Left renal cortex interstitium (tissue), 4 donors: Measurements from ENCODE around the gene ACOT8. TPM values are rescaled to one million over a fixed set of nuclear protein-coding genes. Genes with fewer than 3 reads are reported as not detected.
"Not testable (repeated sequence)": the region's sequence is repeated elsewhere in the genome, so short reads cannot be mapped to it uniquely, and the experiment has no call there.

Source experiments
- DNase-seq, 4 donors: peaks; one replicate each; pipeline ENCODE4 v3.0.0-alpha.2; 2013; ENCODE audit warnings: low read depth in 4 of 4, low spot score in 2 of 4, missing footprints in 1 of 4
- polyA plus RNA-seq, 4 donors: library from polyadenylated mRNA; unstranded; fragments of 120-200 nt; gene quantifications; one replicate each; pipeline ENCODE4 v1.2.1, GENCODE V29; 2013; ENCODE audit not compliant: insufficient read length in 4 of 4

The ACOT8 gene
- polyA plus RNA-seq, 4 donors = 20.9 to 32.3 (median 26.7) TPM

DNA sequence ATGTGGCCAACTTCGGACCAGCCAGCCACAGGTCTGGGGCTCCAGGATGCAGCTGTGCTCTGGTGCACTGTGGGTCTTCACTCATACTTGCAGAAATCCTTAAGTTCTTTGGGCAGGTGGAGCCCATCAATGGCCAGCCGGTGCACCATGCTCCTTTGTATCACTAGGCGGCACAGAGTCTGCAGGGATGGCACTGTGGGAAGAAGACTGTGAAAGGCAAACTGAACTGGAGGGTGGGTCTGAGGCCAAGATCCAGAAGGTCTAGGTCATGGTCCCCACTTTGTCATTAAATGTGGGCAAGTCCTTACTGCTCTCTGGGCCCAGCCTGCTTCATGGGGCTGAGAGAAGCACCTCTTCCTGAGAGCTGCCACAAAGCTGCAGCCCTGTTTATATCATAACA lies 31.5 kb upstream of the ACOT8 start:
- no peak for DNase-seq

DNA sequence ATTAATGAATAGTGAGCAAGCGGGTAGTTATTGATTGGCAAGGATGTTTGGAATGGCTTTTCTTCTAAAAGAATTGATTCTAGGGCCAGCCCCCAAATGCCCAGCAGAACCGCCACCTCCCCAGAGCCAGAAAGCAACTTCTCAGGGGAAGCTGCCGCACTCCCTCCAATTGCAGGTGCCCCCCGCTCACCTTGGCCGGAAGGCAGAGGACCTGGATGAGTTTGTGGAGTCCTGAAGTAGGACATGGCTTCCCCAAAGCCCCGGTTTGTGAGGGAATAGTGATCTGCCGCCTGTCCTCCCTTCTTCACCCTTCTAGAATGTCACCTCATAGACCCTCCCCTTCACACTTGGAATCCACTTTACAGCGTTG lies 30.1 kb upstream of the ACOT8 start, which contains the start of gene SPATA25:
TSS of gene SPATA25 (minus strand) at position 277 of the 370 bp plus-strand sequence. CDS start at position 245, 32 bp downstream.
- DNase-seq = no peak

- DNase-seq = no peak
These were observed 29.6 kb upstream of the ACOT8 start for GRCh38 chr20:45886590-45887345.

DNA sequence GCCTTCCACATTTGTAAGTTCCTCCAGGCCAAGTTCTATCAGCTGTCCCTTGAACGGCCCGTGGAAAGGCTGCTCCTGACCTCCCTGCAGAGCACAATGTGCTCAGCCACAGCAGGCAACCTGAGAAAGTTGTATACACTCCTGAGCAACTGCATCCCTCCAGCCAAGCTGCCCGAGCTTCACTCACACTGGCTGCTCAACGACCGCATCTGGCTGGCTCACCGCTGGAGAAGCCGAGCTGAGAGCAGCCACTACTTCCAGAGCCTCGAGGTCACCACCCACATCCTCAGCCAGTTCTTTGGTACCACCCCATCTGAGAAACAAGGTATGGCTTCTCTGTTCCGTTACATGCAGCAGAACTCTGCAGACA lies 25.9 kb upstream of the ACOT8 start:
- no peak for DNase-seq

DNA sequence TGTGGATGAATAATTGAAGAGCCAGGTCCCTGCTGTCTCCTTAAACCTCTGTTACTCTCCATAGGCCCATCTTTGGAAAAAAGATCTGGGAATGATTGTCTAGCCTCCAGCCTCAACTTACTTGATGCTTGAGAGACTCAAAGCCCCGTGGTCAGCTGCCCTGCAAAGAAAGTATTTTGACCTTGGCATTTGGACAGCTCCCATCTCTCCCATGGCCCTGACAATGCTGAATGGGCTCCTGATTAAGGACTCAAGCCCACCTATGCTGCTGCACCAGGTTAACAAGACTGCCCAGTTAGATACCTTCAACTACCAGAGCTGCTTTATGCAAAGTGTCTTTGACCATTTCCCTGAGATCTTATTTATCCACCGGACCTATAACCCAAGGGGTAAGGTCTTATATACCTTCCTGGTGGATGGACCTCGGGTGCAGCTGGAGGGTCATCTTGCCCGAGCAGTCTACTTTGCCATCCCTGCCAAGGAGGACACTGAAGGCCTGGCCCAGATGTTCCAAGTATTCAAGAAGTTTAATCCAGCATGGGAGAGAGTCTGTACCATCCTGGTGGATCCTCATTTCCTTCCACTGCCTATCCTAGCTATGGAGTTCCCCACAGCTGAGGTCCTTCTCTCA lies 25.4 kb upstream of the ACOT8 start:
- DNase-seq = no peak

- peak; percentile 97 to 100 (median 98) for DNase-seq
These were observed 24.0 kb upstream of the ACOT8 start, which contains the start of gene ZSWIM1 for GRCh38 chr20:45880988-45881788. Gene ZSWIM1 (plus strand): TSS chr20:45881227. CDS start chr20:45882593, 1,366 bp downstream.

GRCh38 chr20:45878076-45878761 lies 21.0 kb upstream of the ACOT8 start:
- no peak for DNase-seq

GRCh38 chr20:45874576-45874975 lies 17.4 kb upstream of the ACOT8 start:
- DNase-seq = no peak

DNA sequence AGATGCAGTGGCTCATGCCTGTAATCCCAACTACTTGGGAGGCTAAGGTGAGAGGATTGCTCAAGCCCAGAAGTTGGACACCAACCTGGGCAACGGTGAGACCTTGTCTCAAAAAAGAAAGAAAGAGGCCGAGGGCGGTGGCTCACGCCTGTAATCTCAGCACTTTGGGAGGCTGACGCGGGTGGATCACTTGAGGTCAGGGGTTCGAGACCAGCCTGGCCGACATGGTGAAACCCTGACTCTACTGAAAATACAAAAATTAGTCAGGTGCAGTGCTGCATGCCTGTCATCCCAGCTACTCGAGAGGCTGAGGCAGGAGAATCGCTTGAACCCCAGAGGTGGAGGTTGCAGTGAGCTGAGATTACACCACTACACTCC lies 16.9 kb upstream of the ACOT8 start:
- not testable (repeated sequence) for DNase-seq

DNA sequence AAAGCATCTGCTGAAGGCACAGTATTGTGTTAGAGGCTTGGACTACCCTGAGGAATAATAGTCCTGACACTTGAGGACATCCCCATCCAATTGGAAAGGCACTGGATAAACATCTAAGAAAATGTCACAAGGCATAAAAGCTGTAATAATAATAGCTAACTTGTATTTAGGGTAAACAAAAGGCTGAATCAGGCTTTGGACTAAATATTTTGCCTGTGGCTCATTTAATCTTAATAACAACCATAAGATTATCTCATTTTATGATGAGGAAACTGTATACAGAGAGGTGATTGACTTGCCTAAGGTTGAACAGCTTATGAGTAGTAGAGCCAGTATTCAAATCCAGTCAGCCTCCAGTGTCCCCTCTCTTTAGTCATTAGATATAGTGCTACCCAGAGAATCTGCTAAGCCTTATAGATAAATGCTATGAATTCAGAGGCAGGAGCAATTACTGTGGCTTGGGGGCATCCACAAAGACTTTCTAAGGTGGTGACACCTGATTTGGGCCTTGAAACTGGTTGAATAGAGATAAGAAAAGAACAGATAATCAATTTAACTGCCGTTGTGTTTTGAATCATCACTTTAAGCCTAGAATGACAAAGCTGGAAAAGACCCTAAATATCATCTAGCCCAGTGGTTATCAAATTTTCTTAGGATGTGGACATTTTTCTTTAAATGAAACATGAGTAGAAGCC lies 16.4 kb upstream of the ACOT8 start:
- DNase-seq = no peak

DNA sequence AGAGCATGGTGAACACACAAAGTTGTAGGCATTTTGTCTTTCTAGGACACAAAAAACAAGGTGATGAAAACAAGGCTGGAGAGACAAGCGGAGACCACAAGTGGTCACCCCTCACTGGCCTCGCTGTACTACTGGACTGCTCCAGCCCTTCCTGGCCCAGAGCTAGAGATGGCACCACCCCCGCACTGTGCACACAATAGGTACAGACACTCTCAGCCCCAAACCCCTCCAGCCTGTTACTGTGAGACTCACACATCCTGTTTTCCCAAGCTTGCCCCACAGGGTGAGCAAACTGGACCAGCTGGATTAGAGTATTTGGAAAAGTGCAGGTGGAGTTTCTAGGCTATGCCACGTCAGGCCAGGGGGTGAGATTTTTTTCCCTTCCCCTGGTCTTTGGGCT lies 15.4 kb upstream of the ACOT8 start:
- DNase-seq = no peak

DNA sequence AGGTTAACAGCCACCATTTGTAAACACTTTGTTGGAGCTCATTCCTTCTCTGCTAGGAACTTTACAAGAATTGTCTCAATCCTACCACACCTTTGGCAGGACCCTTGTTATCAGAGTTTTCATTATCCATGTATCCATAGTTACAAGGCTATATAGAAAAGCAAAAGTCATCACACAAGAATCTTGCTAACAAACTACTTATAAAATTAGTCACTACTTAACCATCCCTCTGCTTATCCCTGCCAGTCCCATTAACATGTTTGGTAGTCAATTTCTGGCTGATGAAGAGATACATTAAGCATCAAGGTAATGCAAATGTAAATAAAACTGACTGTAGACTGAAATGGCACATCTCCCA lies 10.6 kb upstream of the ACOT8 start:
- DNase-seq = no peak

DNA sequence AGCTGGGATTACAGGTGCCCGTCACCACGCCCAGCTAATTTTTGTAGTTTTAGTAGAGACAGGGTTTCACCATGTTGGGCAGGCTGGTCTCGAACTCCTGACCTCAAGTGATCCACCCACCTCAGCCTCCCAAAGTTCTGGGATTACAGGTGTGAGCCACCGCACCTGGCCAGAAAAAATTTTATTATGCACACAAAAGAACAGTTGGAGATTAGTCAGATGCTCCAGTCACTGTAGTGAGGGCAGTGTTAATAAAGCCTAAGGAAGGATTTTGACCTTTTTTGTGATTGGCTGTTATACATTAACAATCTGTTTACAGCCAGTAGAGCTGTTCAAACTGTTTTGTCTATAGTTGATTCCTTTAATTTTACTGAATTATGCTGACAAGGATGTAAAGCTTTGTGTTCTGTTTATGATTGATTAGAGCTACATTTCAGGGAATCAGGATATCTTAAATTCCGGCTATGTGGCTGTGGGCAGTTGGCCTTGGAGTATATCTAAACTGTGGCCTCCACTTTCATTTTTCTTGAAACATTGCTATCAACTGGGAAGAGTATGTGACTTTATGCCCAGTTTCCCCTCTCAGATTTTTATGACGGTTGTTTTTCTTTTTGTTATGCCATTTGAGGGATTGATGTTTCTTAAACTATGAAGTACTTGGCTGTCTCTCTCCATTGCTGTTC lies 10.1 kb upstream of the ACOT8 start:
- DNase-seq = no peak

DNA sequence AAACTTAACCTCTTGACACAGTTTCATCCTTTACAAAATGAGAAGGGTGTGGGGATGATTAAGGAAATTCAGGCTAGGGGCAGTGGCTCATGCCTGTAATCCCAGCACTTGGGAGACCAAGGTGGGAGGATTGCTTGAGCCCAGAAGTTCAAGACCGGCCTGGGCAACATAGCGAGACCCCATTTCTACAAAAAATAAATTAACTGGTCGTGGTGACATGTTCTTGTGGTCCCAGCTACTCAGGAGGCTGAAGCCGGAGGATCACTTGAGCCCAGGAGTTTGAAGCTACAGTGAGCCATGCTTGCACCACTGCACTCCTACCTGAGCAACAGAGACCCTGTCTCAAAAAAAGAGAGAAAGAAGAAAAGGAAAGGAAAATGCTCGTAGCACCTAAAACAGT lies 9.3 kb upstream of the ACOT8 start:
- no peak for DNase-seq

DNA sequence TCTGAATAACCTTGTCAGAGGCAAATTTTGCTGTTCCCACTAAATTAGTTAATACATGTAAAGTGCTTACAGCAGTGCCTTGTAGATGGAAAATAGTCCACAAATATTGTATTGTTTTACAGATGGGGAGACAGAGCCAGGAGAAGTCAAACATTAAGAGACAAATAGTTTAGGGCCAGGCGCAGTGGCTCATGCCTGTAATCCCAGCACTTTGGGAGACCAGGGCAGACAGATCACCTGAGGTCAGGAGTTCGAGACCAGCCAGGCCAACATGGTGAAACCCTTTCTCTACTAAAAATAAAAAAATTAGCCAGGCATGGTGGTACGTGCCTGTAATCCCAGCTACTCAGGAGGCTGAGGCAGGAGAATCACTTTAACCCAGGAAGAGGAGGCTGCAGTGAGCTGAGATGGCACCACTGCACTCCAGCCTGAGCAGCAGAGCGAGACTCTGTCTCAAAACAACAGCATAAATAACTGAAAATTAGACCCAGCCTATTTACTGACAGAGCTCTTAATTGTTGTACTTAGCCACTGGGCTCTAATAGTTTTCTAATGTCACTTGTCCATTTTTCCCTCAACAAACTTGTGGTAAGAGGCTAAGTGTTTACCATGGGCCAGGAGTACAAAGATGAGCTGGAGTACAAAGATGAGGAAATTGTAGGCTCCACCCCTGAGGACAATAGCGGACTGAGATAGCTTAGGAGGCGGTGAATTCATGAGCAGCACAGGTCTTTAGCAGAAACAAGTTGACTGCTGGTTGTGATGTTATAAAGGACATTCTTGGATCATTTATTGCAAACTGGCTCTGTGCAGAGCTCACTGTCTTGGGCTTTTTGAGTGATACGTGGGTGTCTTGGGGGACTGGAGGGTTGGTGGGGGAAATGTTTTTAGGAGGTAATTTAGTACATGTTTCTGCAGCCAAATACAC lies 6.6 kb upstream of the ACOT8 start:
- DNase-seq = no peak

DNA sequence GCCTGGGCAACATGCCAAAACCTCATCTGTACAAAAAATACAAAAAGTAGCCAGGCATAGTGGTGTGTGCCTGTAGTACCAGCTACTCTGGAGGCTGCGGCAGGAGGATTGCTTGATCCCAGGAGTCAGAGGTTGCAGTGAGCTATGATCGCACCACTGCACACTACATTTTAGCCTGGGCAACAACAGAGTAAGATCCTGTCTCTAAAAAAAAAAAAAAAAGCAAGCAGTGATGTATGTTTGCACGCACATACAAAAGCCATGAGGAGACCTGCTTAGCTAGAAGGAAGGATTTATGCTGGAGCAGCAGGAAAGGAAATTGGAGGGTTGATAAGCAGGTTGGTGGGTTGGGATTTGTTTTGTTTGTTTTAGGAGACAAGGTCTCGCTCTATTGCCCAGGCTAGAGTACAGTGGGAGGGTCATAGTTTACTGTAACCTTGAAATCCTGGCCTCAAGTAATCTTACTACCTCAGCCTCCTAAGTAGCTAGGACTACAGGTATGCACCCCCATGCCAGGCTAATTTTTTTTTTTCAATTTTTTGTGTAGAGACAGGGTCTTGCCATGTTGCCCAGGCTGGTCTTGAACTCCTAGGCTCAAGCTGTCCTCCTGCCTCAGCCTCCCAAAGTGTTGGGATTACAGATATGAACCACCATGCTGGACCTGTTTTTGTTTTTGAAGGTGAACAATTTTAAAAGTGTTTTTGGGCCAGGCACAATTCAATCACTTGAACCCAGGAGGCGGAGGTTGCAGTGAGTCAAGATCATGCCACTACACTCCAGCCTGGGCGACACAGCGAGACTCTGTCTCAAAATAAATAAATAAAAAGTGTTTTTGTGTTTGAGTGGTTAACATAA lies 4.3 kb upstream of the ACOT8 start:
- no peak for DNase-seq

DNA sequence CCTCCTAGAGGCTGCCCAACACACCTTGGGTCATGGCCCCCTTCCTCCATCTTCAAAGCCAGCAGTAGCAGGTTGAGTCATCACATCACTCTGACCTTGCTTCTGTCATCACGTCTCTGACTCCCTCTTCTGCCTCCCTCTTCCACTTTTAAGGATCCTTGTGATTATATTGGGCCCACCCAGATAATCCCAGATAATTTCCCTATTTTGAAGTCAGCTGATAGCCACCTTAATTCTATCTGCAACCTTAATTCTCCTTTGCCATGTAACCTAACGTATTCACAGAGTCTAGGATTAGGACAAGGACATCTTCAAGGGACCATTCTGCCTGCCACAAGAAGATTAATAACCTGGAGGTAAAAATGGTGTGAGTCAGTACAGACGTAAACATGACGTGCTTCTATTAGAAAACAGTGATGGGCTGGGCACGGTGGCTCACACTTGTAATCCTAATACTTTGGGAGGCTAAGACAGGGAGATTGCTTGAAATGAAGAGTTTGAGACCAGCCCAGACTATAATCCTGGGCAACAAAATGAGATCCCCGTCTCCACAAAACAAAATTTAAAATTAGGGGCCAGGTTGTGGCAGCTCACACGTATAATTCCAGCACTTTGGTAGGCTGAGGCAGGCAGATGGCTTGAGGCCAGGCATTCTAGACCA lies 3.5 kb upstream of the ACOT8 start:
- DNase-seq = no peak
